ENCODE data around the gene IQSEC1.
"Not testable (repeated sequence)": the region's sequence is repeated elsewhere in the genome, so short reads cannot be mapped to it uniquely, and the experiment has no call there.

The IQSEC1 gene

GRCh38 chr3:12866836-12867235 is 206.4 kb downstream of the IQSEC1 start:
- TF ChIP-seq CTCF (IDR thresholded peaks at IDR 0.05; ENCODE audit: low read depth, low read length) = no peak
- no peak for DNase-seq (ENCODE audit: low read depth in 2 of 2)
- H3K4me3 ChIP-seq (replicated peaks in 1 of 2; ENCODE audit: low read depth in 2 of 2, low read length in 2 of 2) = no peak overlapping the region

GRCh38 chr3:12865271-12865670 is 208.0 kb downstream of the IQSEC1 start:
- H3K4me3 ChIP-seq (replicated peaks in 1 of 2; ENCODE audit: low read depth in 2 of 2, low read length in 2 of 2) = no peak overlapping the region
- no peak for TF ChIP-seq CTCF (IDR thresholded peaks at IDR 0.05; ENCODE audit: low read depth, low read length)
- no peak for DNase-seq (ENCODE audit: low read depth in 2 of 2)

- no peak for TF ChIP-seq CTCF (IDR thresholded peaks at IDR 0.05; ENCODE audit: low read depth, low read length)
- no peak overlapping the region for H3K4me3 ChIP-seq (replicated peaks in 1 of 2; ENCODE audit: low read depth in 2 of 2, low read length in 2 of 2)
- DNase-seq (ENCODE audit: low read depth in 2 of 2) = no peak
Observed at GRCh38 chr3:12862387-12862786, 210.8 kb downstream of the IQSEC1 start.

- no peak for TF ChIP-seq CTCF (IDR thresholded peaks at IDR 0.05; ENCODE audit: low read depth, low read length)
- no peak overlapping the region for H3K4me3 ChIP-seq (replicated peaks in 1 of 2; ENCODE audit: low read depth in 2 of 2, low read length in 2 of 2)
Observed at GRCh38 chr3:12861611-12862010, 211.6 kb downstream of the IQSEC1 start.

GRCh38 chr3:12859840-12860239 is 213.4 kb downstream of the IQSEC1 start:
- no peak for TF ChIP-seq CTCF (IDR thresholded peaks at IDR 0.05; ENCODE audit: low read depth, low read length)

More at GRCh38 chr3:12861611-12862010, 211.6 kb downstream of the IQSEC1 start:
- no peak for DNase-seq (ENCODE audit: low read depth in 2 of 2)

GRCh38 chr3:12856626-12857025 is 216.6 kb downstream of the IQSEC1 start:
- DNase-seq (ENCODE audit: low read depth in 2 of 2) = no peak
- TF ChIP-seq CTCF (IDR thresholded peaks at IDR 0.05; ENCODE audit: low read depth, low read length) = no peak
- no peak overlapping the region for H3K4me3 ChIP-seq (replicated peaks in 1 of 2; ENCODE audit: low read depth in 2 of 2, low read length in 2 of 2)

More at GRCh38 chr3:12859840-12860239, 213.4 kb downstream of the IQSEC1 start:
- no peak for DNase-seq (ENCODE audit: low read depth in 2 of 2)
- H3K4me3 ChIP-seq (replicated peaks in 1 of 2; ENCODE audit: low read depth in 2 of 2, low read length in 2 of 2) = no peak overlapping the region

- no peak for TF ChIP-seq CTCF (IDR thresholded peaks at IDR 0.05; ENCODE audit: low read depth, low read length)
- no peak overlapping the region for H3K4me3 ChIP-seq (replicated peaks in 1 of 2; ENCODE audit: low read depth in 2 of 2, low read length in 2 of 2)
- DNase-seq (ENCODE audit: low read depth in 2 of 2) = no peak
Observed at GRCh38 chr3:12854565-12854964, 218.7 kb downstream of the IQSEC1 start.

- not testable (repeated sequence) for H3K4me3 ChIP-seq (replicated peaks in 1 of 2; ENCODE audit: low read depth in 2 of 2, low read length in 2 of 2); DNase-seq (ENCODE audit: low read depth in 2 of 2)
Observed at GRCh38 chr3:12853847-12854246, 219.4 kb downstream of the IQSEC1 start.

Measured in cardiac fibroblast (primary cell).